H1 (cell line): ENCODE data around the gene ARID2. TPM values are rescaled to one million over a fixed set of nuclear protein-coding genes. Genes with fewer than 3 reads are reported as not detected.

Experiments
- ASH2L ChIP-seq: fragments of 200-600, 300-600 bp; sonication (generic); IDR thresholded peaks from one replicate; pipeline ENCODE4 v1.7.1; 2017; ENCODE audit warnings: low read length
- CHD1 ChIP-seq: IDR thresholded peaks from 2 replicates; pipeline ENCODE4 v1.6.1; 2012; ENCODE audit warnings: low read depth, low read length, improper control_type of control experiment
- CHD7 ChIP-seq: fragments of 300-600 bp; sonication (generic); IDR thresholded peaks from 2 replicates; pipeline ENCODE4 v1.7.1; 2012; ENCODE audit warnings: low read length, moderate library complexity, mild to moderate bottlenecking, inconsistent platforms; ENCODE audit not compliant: insufficient replicate concordance
- CREB1 ChIP-seq: IDR thresholded peaks from 2 replicates; pipeline ENCODE4 v1.6.1; 2012; ENCODE audit warnings: inconsistent platforms
- POLR2A ChIP-seq, 2 experiments: IDR thresholded peaks; 1 replicate in 1 of 2; 2 replicates in 1 of 2; pipeline ENCODE4 v1.6.1; 2011; ENCODE audit warnings: low read depth in 2 of 2, low read length in 2 of 2, mild to moderate bottlenecking in 2 of 2; ENCODE audit errors: control extremely low read depth in 1 of 2
- POU5F1 ChIP-seq: IDR thresholded peaks from 2 replicates; pipeline ENCODE4 v1.6.1; 2011; ENCODE audit warnings: low read depth, mild to moderate bottlenecking, low read length, moderate library complexity
- SP1 ChIP-seq: IDR thresholded peaks from 2 replicates; pipeline ENCODE4 v1.6.1; 2011; ENCODE audit warnings: low read depth, low read length
- YY1 ChIP-seq: IDR thresholded peaks from 2 replicates; pipeline ENCODE4 v1.6.1; 2011; ENCODE audit warnings: low read depth, mild to moderate bottlenecking, low read length
- polyA plus RNA-seq, 7 experiments: library from polyadenylated mRNA; depleted of rRNA in 3 of 7; stranded (reverse) in 5 of 7; unstranded in 2 of 7; fragments of >200 nt in 5 of 7; fragments of 200-250 nt in 2 of 7; gene quantifications; 1 replicate in 5 of 7; 2 replicates in 1 of 7; 4 replicates in 1 of 7; pipeline versions ENCODE4 v1.2.1 to v1.2.3, GENCODE V29; 2011 to 2013; ENCODE audit warnings: missing spikeins in 2 of 7, mixed read lengths in 2 of 7
- total RNA-seq: library from RNA; stranded (reverse); fragmentation: NEBNext Ultra II Directional; extraction: Animal tissue kit (Norgen Biotek cat#: 25700); gene quantifications from 2 replicates; pipeline ENCODE4 v1.2.1, GENCODE V29; 2021

The ARID2 gene
- total and polyA plus RNA-seq, 2 of the 8 experiments (the other 6 are each of a cell fraction or from before 2014, with no cell fraction given): 32.0 to 45.2 TPM

GRCh38 chr12:45731190-45731775, 1.8 kb downstream of the ARID2 start (continued):
- peak; percentile 93 for TF ChIP-seq CHD7
- no peak for TF ChIP-seq CHD1
- TF ChIP-seq POU5F1: 0 out of 2 replicates have a peak, but pooled peaks have one; percentile 70
- no peak; a peak in 1 of 3 replicates for TF ChIP-seq POLR2A (IDR thresholded peaks at IDR 0.05; ENCODE audit: control extremely low read depth in 1 of 2, low read depth in 2 of 2, low read length in 2 of 2)
- no peak for TF ChIP-seq YY1
- TF ChIP-seq CREB1: no peak
- no peak for TF ChIP-seq ASH2L
- TF ChIP-seq SP1: peak; percentile 36; the same call in 1 of the 2 replicates
